DMS114 treated with DMSO at 0.1 percent for 48 hours (cell line): ENCODE results near the gene TPD52L1.
"Not testable (repeated sequence)": the region's sequence is repeated elsewhere in the genome, so short reads cannot be mapped to it uniquely, and the experiment has no call there.

Experiments used
- DNase-seq: peaks from one replicate; lab custom pipeline; 2025; ENCODE audit not compliant: unreplicated experiment; lab: John Stamatoyannopoulos, UW

The TPD52L1 gene

DNA sequence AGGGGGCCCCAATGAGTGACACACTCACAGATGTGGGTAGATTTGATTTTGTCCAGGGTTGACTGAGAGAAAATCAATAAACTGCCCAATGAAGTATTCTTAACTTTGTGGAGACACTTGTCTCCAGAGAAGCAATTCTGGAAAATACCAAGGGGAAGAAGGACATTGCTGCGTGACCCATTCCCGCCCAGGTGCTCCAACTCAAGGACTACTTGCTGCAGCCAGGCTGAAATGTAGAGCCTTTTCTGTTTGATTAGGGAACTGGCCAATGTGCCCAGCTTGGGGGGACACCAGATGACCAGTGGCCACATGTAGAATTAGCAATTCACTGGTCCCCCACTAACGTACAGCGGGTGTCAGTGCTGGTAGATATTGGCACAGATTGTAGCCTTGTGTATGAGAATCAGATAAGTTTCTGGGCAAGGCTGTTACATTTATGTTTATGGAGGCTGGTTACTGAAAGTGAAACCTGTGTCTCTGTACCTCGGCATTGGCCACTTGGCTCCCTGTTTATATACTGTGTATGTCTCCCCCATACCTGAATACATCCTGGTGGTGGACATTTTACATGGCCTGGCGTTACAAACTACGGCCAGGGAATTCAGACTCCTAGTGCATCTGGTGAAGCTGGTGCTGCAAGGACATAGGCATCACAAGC lies 115.9 kb downstream of the TPD52L1 start:
- DNase-seq: no peak

DNA sequence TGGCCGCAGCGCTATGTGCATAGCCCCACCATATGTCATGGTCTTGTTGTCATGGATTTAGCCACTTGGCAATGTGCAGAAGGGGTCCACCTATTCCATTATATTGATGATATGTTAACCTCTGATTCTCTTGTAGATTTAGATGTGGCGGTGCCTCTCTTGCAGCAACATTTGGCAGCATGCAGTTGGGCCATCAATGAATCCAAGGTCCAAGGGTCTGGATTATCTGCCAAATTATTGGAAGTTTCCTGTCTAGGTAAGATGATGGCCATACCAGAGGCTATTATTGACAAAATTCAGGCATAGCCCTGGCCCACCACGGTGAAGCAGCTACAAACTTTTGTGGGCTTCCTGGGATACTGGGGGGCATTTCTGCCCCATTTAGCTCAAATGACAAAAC lies 116.8 kb downstream of the TPD52L1 start:
- no peak for DNase-seq

DNA sequence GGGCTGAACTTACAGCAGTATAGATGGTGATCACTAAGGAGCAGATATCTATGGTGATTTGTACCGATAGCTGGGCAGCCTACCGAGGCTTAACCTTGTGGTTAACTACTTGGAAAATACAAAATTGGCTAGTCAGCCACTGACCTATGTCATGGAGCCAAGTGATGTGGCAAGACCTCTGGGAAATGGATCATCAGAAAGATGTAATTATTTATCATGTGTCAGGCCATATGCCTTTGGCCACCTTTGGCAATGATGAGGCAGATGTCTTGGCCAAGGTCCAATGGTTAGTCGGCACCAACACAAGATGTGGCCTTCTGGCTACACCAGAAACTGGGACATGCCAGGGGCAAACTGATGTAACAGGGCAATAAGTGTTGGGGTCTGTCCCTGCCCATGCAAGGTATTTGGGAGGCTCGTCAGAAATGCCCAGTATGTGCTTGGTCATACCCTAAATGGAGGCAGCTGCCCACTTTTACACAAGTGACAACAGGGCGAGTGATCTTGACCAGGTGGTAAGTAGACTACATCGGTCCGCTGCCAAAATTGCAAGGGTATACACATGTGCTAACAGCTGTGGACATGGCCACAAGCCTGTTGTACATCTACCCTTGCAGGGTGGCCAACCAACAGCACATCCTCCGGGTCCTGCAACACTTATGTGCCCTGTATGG lies 118.0 kb downstream of the TPD52L1 start:
- DNase-seq: no peak

DNA sequence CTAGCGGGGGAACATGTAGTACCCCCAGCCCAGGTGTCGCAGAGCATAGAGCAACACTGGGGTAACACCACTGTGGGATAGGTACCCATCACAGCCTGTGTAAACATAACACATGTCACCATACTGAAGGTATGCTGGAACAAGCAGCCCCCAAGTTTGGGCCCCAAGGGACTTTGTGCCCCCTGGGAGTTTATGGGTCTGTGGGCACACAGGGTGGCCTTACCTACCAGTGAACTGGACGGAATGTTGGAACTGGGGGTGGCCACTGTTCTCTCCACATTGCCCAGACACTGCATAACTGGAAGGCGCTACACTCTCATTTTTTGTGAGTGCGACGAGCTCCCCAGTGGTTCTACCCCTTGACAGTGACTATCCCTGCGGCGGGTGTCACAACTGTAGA lies 119.7 kb downstream of the TPD52L1 start:
- no peak for DNase-seq

DNA sequence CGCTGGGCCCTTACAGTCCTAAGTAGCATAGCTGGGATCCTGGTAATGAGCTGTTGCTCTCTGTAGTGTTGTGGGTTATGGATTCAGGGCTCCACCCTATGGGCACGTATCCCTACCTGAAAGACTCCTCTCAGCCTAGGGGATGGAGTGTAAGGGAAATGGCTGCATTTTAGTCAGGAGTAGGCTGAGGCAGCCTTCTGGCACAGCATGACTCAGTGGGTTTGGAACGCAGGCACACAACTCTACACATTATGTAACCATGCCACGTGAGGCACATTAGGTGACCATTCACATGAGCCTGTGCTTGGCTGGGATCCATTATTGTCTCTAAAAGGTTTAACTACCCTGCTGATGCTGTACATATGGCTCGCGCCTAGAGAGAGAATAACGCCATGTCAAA lies 120.4 kb downstream of the TPD52L1 start:
- DNase-seq: no peak

DNA sequence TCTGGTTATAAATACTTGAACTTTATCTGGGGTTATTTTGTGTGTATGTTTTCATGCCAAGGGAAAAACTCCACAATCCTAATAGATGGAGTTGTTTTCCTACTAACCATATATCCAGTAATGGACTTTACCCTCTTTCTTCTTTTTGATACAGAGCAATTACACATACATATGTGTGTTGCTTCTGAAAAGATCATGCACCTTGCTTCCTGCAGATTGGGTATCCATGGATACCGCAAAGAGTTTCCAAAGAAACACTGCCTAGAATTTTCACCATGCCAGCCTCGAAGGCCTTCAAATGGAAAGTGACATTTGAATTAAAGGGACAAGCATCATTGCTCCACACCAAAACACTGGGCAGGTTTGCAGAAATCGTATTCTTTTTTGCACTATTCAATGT lies 121.4 kb downstream of the TPD52L1 start:
- no peak for DNase-seq

DNA sequence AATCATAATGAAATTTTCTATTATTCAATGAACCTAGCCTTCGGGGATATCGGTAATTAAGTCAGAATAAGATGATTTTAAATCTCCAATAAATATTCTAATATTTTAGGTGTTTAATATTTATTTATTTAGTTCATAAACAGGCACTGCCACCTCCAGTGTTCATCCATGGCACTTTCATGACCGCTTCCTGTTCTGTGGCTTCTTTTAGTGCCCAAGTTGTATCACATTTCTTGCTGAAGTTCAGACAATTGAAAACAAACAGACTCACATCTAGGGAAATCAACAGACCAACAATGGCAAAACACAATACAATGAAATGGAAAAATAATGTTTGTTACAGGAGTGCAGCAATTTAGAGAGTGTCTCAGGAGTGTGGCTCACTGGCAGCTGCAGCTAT lies 122.2 kb downstream of the TPD52L1 start:
- no peak for DNase-seq

DNA sequence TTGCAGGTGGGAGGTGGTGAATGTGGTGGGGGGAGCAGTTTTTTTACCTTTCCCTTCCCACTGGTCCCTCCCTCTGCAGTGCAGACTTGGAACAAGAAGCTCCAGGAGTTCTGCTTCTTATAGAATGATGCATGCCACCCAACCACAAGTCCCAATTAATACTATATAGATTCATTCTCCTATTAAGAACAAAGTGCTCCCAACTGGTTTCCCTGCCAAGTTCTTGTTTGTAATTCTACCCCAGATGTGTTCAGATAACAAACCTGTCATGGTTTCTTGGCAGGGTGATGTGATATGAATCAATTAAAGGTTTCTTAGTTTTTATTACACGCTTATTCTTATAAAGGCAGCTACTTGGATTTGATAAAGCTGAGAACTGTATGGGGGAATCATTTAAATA lies 124.3 kb downstream of the TPD52L1 start:
- no peak for DNase-seq

DNA sequence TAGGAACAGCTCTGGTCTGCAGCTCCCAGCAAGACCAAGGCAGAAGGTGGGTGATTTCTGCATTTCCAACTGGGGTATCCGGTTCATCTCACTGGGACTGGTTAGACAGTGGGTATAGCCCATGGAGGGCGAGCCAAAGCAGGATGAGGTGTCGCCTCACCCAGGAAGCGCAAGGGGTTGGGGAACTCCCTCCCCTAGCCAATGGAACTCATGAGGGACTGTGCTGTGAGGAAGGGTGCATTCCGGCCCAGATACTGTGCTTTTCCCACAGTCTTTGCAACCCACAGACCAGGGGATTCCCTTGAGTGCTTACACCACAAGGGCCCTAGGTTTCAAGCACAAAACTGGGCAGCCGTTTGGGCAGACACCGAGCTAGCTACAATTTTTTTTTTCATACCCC lies 126.4 kb downstream of the TPD52L1 start:
- no peak for DNase-seq

DNA sequence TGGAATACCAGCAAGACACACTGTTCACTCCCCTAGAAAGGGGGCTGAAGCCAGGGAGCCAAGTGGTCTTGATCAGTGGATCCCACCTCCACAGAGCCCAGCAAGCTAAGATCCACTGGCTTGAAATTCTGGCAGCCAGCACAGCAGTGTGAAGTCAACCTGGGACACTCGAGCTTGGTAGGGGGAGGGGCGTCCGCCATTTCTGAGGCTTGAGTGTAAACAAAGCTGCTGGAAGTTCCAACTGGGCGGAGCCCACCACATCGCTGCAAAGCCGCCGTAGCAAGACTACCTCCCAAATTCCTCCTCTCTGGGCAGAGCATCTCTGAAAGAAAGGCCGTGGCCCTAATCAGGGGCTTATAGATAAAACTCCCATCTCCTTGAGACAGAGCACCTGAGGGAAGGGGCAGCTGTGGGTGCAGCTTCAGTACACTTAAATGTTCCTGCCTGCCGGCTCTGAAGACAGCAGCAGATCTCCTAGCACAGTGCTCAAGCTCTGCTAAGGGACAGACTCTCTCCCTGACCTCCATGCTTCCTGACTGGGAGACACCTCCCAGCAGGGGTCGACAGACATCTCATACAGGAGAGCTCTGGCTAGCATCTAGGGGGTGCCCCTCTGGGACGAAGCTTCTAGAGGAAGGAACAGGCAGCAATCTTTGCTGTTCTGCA lies 126.9 kb downstream of the TPD52L1 start:
- DNase-seq: not testable (repeated sequence)

DNA sequence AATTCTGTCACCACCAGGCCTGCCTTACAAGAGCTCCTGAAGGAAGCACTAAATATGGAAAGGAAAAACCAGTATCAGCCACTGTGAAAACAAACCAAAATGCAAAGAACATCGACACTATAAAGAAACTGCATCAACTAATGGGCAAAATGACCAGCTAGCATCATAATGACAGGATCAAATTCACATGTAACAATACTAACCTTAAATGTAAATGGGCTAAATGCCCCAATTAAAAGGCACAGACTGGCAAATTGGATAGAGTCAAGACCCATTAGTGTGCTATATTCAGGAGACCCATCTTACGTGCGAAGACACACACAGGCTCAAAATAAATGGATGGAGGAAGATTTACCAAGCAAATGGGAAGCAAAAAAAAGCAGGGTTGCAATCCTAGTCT lies 128.9 kb downstream of the TPD52L1 start:
- not testable (repeated sequence) for DNase-seq

DNA sequence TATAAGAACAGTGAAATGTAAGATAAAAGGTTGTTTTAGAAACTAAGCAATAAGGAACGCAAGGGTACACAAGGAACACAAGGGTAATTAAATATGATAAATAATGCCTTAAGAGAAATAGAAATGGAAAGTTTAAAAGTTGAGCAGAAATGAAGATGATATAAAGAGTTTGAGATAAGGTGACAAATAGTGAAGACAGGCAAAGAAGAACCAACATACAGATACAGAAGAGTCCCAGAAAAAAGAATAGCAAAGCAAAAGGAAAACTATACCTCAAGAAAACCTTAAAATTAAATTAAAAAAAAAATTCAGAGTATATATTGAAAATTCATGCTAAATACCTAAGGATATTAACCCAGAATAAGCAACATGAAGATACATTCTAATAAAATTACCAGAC lies 131.8 kb downstream of the TPD52L1 start:
- no peak for DNase-seq

DNA sequence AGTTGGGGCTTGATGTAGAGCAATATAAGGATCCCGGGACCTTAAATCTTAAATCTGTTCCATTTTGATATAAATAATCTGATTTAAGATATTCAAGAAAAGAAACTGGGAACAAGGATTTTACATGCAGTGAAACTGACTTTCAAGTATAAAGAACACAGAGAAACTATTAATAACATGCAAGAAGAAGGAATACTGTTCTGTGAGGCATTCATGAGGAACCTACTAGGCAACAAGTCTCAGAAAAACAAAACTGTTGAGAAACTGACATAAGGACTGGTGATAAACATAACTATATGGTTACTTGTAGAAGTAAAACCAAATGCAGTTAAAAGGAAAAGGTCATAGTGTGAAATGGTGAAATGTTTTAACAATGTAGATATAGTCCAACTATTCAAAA lies 132.4 kb downstream of the TPD52L1 start:
- no peak for DNase-seq

DNA sequence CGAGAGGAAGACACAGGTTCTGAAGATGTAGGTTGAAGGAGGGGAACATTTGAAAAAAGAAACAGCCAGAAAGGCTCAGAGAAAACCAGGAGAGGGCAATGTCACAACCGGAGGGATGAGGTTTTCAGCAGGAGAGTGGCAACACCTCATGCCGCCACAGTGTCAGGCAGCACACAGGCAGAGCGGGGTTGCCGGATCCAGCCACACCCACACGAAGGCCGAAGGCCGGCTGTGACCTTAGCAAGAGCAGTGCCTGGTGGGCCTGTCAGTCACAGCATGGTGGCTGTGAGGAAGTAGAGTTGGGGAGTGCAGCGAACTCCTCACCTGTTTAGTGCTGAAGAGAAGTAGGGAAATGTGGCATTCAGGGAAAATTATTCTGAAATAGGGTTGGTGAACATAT lies 134.1 kb downstream of the TPD52L1 start:
- DNase-seq: no peak

DNA sequence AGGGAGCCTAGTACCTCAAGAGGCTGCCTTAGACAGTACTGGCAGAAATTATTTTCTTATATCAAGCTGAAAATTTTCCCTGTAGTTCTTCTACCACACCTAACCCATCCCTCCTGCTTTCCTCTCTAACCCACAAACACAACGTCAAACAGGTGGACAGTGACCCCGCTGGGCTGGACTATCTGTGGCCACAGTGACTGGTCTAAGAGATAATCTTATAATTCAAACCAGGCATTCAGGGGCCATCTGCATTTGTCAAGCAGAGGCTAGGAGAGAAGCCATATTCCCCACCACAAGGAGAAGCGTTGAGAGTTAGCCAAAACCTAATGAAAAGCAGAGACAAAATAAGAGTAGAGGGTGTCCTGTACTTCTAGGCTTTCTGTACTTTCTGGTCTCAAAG lies 140.0 kb downstream of the TPD52L1 start:
- DNase-seq: no peak

DNA sequence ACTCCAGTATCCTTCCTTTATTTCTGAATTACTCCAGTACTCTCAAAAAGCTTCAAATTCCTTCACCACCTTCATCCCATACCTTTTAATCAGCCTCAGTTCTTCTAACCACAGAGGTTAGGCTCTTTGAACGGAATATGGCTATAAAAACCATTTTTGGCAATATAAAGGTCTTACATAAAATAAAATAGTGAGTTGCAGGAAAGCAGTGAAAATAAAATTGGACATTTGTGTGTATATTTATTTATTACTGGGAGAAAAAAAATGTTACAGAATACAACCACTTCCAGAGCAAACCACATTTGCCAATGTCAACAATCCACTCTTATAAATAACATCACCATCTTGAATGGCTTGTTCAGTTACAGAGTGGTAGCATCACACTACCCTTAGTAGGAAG lies 140.5 kb downstream of the TPD52L1 start:
- DNase-seq: no peak

DNA sequence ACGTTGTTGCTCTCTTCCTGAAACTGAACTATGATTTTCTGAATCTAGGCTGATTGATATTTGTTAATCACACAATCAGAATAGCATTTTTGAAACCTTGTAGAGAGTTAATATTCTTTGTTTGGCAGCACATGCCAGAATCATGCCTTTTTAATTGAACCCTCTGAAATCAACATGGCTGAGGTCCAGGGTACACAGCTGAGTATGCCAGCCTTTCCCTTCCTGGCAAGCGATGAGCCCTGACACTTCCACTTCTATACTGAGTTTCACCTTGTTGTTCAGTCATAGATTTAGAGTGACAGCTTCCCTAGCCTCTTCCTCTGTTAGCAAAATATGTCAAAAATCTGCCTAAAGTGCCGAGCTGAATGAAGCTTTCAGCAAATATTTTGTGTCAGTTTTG lies 141.4 kb downstream of the TPD52L1 start:
- no peak for DNase-seq

DNA sequence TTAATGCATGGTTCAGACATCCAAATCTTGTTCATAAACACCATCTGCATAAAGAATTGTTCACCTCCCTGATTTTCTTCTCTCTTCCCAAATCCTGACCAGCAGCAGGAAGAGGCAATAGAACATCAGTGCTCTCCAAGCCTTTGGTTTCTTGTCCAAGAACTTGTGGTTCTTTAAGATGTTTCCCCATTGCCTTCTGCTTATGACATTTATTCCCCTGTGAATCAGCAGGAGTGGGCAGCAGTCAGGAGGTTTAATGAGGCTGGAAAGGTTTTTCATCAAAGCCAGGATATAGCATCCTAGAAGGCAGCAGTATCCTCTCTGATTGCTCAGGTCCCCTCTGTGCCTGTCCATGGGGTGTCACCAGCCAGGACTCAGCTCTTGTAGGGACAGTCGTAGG lies 142.9 kb downstream of the TPD52L1 start:
- no peak for DNase-seq

DNA sequence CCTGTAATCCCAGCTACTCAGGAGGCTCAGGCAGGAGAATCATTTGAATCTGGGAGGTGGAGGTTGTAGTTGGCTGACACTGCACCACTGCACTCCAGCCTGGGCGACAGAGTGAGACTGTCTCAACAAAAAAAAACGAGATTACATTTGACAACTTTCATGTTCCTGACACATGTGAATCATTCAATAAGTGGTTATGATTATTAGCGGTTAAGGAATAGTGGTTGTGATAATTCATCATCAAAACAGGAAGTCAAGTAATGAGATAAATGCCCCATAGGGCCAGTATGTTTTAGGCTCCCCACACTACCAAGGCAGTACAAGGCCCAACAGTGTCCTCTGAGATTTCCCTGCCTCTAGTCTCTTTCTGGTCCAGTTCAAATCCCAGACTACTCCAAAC lies 145.7 kb downstream of the TPD52L1 start:
- no peak for DNase-seq

DNA sequence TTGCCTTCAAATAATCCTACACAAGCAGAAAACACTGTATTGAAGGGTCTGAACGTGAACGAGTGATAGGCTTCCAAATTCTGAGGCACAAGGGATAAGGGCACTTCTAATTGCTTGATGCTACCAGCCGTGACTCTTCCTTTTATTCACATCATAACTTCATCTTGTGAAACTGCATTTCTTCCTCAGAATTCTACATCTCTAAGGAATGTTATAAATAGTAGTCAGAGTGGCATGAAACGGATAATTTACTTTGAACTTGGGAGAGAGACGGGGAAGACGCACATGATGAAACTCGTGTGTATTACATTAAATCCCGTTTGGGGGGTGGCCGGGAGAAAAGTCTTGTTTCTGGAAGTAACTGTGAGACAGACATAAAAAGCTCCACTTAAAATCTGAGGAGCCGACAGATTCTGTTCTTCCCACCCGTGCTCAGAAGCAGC lies 147.4 kb downstream of the TPD52L1 start:
- DNase-seq: no peak

DNA sequence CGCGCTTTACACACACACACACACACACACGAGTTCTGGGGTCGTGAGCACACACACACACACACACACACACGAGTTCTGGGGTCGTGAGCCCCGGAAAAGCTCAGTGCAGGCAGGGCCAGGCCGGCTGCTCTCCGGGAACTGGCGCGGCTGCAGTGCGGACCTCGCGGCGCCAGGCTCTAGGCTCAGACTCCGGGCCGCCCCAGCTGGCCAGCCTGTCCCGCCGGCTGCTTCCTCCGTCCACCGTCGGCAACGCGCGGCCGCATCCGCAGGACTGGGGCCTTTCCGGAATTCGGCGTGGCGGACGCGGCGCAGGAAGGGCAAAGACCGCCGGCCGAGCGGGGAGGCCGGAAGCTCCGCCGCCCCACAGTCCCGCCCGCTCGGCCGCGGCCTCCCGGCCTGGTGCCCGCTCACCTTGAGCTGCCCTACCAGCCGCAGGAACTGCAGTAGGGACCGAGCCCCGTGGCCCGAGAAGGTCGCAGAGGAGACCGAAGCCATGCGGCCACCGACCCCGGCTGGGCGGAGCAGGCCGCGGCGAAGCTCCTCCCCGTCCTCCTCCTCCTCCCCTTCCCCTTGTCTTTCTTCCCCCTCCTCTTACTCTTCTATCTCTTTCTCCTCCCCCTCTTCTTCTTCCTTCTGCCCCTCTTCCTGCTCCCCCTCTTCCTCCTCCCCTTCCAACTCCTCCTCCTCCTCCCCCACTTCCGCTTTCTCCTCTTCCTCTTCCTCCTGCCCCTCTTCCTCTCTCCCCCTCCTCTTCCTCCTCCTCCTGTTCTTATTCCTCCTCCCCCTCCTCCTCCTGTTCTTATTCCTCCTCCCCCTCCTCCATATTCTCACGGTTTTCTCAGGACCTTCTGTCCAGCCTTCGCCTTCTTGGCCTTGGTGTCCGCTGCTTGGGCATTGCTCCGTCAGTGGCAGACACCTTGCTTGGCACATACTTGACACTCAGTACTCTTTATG lies 148.1 kb downstream of the TPD52L1 start, which contains the start of gene HDDC2:
TSS of gene HDDC2 (minus strand) at position 533 of the 957 bp plus-strand sequence. CDS start at position 498, 35 bp downstream.
- DNase-seq: peak; percentile 18
